Neural progenitor cell (in vitro differentiated cells): ENCODE results near the gene RHOBTB3. TPM values are rescaled to one million over a fixed set of nuclear protein-coding genes. Genes with fewer than 3 reads are reported as not detected.

Experiments used
- DNase-seq: peaks from one replicate; pipeline ENCODE4 v3.0.0-alpha.2; 2016; ENCODE audit warnings: low spot score
- H2AFZ ChIP-seq: fragments of 200-600 bp; sonication (generic); replicated peaks from 2 replicates; pipeline ENCODE4 v1.6.1; 2016; ENCODE audit warnings: antibody characterized with exemption
- H3F3A ChIP-seq: fragments of 200-600 bp; sonication (generic); 2 replicates; pipeline ENCODE4 v1.6.1; 2016; ENCODE audit warnings: antibody characterized with exemption, low read depth
- H3K27ac ChIP-seq: fragments of 200-600 bp; sonication (generic); 2 replicates; pipeline ENCODE4 v1.5.1; 2016; ENCODE audit warnings: mild to moderate bottlenecking
- H3K27me3 ChIP-seq: fragments of 200-600 bp; sonication (generic); 2 replicates; pipeline ENCODE4 v1.6.1; 2016; ENCODE audit warnings: mild to moderate bottlenecking, moderate library complexity
- H3K36me3 ChIP-seq: fragments of 200-600 bp; sonication (generic); 2 replicates; pipeline ENCODE4 v1.5.1; 2016
- H3K4me1 ChIP-seq: fragments of 200-600 bp; sonication (generic); 2 replicates; pipeline ENCODE4 v1.6.1; 2016; ENCODE audit warnings: mixed run types
- H3K4me2 ChIP-seq: fragments of 200-600 bp; sonication (generic); 2 replicates; pipeline ENCODE4 v1.6.1; 2016
- H3K4me3 ChIP-seq: fragments of 200-600 bp; sonication (generic); 2 replicates; pipeline ENCODE4 v1.5.1; 2016
- H3K79me2 ChIP-seq: fragments of 200-600 bp; sonication (generic); 2 replicates; pipeline ENCODE4 v1.6.1; 2016; ENCODE audit warnings: low read depth
- H3K9ac ChIP-seq: fragments of 200-600 bp; sonication (generic); 2 replicates; pipeline ENCODE4 v1.6.1; 2016
- H3K9me3 ChIP-seq: fragments of 200-600 bp; sonication (generic); 2 replicates; pipeline ENCODE4 v1.5.1; 2016; ENCODE audit warnings: low read depth
- H4K20me1 ChIP-seq: fragments of 200-600 bp; sonication (generic); 2 replicates; pipeline ENCODE4 v1.6.1; 2016; ENCODE audit warnings: low read depth
- H3K27ac Mint-ChIP-seq: 3 replicates; pipeline ENCODE4 v1.8.0; 2021; ENCODE audit warnings: mixed read lengths
- H3K27me3 Mint-ChIP-seq: 2 replicates; pipeline ENCODE4 v1.8.0; 2022; ENCODE audit warnings: low read depth, mild to moderate bottlenecking, inconsistent platforms, moderate library complexity, mixed read lengths; ENCODE audit not compliant: insufficient read depth
- H3K36me3 Mint-ChIP-seq: 3 replicates; pipeline ENCODE4 v1.8.0; 2021; ENCODE audit warnings: mixed read lengths
- H3K4me1 Mint-ChIP-seq: 3 replicates; pipeline ENCODE4 v1.8.0; 2021; ENCODE audit warnings: mixed read lengths
- H3K4me3 Mint-ChIP-seq: 3 replicates; pipeline ENCODE4 v1.8.0; 2021; ENCODE audit warnings: mild to moderate bottlenecking, moderate library complexity, mixed read lengths
- H3K9me3 Mint-ChIP-seq: 3 replicates; pipeline ENCODE4 v1.8.0; 2020; ENCODE audit warnings: mixed read lengths
- EZH2 ChIP-seq: fragments of 200-600 bp; sonication (generic); IDR thresholded peaks from 2 replicates; pipeline ENCODE4 v1.6.1; 2017; ENCODE audit warnings: antibody characterized with exemption, mild to moderate bottlenecking, moderate library complexity
- EZH2phosphoT487 ChIP-seq: fragments of 200-600 bp; sonication (generic); IDR thresholded peaks from 2 replicates; pipeline ENCODE4 v1.6.1; 2017; ENCODE audit warnings: antibody characterized with exemption
- total RNA-seq: library from RNA; depleted of rRNA; stranded (reverse); fragments of >200 nt; gene quantifications from 2 replicates; pipeline ENCODE4 v1.2.3, GENCODE V29; 2015; ENCODE audit warnings: low replicate concordance
- TF ChIP-seq, protein P1 (sequence below): fragments of 200-600 bp; sonication (generic); IDR thresholded peaks from 2 replicates; pipeline ENCODE4 v1.5.1; 2017; ENCODE audit warnings: antibody characterized with exemption, mild to moderate bottlenecking

RHOBTB3 gene
- total RNA-seq, 1 donor from 2014 or later, result 3.6 TPM

GRCh38 chr5:95738834-95739233 is 7.7 kb downstream of the RHOBTB3 start:
- Histone ChIP-seq H4K20me1 (no peaks in the 10 kb centered on the region), H3F3A (no peaks in the 10 kb centered on the region), H2AFZ (no peak overlapping the region), H3K27me3 (peaks cover 9% of the 10 kb centered on the region), H3K36me3 (no peaks in the 10 kb centered on the region), H3K27ac (no peak overlapping the region), H3K4me3 (no peak overlapping the region), H3K79me2 (no peaks in the 10 kb centered on the region), H3K9ac (no peak overlapping the region), H3K4me2 (no peak overlapping the region), H3K4me1 (no peaks in the 10 kb centered on the region), H3K9me3 (no peaks in the 10 kb centered on the region)
- TF ChIP-seq EZH2 (no peak), EZH2phosphoT487 (no peak)
- TF ChIP-seq, protein P1, sequence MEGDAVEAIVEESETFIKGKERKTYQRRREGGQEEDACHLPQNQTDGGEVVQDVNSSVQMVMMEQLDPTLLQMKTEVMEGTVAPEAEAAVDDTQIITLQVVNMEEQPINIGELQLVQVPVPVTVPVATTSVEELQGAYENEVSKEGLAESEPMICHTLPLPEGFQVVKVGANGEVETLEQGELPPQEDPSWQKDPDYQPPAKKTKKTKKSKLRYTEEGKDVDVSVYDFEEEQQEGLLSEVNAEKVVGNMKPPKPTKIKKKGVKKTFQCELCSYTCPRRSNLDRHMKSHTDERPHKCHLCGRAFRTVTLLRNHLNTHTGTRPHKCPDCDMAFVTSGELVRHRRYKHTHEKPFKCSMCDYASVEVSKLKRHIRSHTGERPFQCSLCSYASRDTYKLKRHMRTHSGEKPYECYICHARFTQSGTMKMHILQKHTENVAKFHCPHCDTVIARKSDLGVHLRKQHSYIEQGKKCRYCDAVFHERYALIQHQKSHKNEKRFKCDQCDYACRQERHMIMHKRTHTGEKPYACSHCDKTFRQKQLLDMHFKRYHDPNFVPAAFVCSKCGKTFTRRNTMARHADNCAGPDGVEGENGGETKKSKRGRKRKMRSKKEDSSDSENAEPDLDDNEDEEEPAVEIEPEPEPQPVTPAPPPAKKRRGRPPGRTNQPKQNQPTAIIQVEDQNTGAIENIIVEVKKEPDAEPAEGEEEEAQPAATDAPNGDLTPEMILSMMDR, result no peak
- peak overlapping the region; percentile 22 for H3K27ac Mint-ChIP-seq
- H3K4me1 Mint-ChIP-seq, result no peaks in the 10 kb centered on the region
- H3K4me3 Mint-ChIP-seq, result no peak overlapping the region
- peaks cover 11% of the 10 kb centered on the region for H3K36me3 Mint-ChIP-seq
- H3K9me3 Mint-ChIP-seq, result no peaks in the 10 kb centered on the region
- DNase-seq, result no peak
- no peaks in the 10 kb centered on the region for H3K27me3 Mint-ChIP-seq

DNA sequence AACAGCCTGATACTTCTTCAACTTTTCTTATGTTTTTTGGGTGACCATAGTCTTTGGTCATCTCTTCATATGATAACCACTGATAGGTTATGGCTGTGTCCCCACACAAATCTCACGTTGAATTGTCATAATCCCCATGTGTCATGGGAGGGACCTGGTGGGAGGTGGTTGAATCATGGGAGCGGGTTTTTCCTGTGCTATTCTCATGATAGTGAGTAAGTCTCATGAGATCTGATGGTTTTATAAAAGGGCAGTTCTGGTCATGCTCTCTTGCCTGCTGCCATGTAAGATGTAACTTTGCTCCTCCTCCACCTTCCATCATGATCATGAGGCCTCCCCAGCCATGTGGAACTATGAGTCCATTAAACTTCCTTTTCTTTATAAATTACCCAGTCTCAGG is 8.7 kb downstream of the RHOBTB3 start:
- no peak overlapping the region for H3K27ac Mint-ChIP-seq

DNA sequence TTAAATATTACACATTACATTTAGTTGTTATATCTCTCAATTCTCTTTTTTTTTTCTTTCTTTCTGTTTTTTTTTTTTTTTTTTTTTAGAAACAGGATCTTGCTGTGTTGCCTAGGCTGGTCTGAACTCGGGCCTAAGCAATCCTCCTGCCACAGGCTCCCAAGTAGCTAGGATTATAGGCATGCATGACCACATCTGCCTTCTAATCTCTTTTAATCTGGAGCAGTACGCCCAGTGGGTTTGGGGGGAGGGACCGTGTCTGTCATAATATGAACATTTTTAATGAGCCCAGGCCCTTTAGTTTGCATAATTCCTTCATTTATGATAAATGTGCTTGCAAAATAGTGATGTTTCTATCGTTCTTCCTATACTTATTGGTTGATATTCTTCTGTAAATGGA is 10.3 kb downstream of the RHOBTB3 start:
- no peak overlapping the region for H3K4me3 Mint-ChIP-seq
- DNase-seq, result no peak
- no peaks in the 10 kb centered on the region for H3K27me3 Mint-ChIP-seq
- TF ChIP-seq, protein P1, result no peak
- Histone ChIP-seq H3K4me2 (no peak overlapping the region), H3K9me3 (no peaks in the 10 kb centered on the region), H3K27ac (no peak overlapping the region), H3K4me3 (no peak overlapping the region), H3K27me3 (no peaks in the 10 kb centered on the region), H3K79me2 (no peaks in the 10 kb centered on the region), H3K4me1 (no peaks in the 10 kb centered on the region), H3K9ac (no peak overlapping the region), H2AFZ (no peak overlapping the region), H3F3A (no peaks in the 10 kb centered on the region), H3K36me3 (no peaks in the 10 kb centered on the region), H4K20me1 (no peaks in the 10 kb centered on the region)
- no peak overlapping the region for H3K27ac Mint-ChIP-seq
- H3K4me1 Mint-ChIP-seq, result no peaks in the 10 kb centered on the region
- H3K9me3 Mint-ChIP-seq, result no peaks in the 10 kb centered on the region
- H3K36me3 Mint-ChIP-seq, result peaks cover 11% of the 10 kb centered on the region

More for the DNA sequence above, 8.7 kb downstream of the RHOBTB3 start:
- H3K4me1 ChIP-seq, result no peaks in the 10 kb centered on the region
- TF ChIP-seq EZH2 (no peak), EZH2phosphoT487 (no peak)
- TF ChIP-seq, protein P1, result no peak
- H3K27me3 Mint-ChIP-seq, result no peaks in the 10 kb centered on the region
- H3K4me2 ChIP-seq, result no peak overlapping the region
- no peaks in the 10 kb centered on the region for H3F3A ChIP-seq
- H3K27me3 ChIP-seq, result no peaks in the 10 kb centered on the region
- no peaks in the 10 kb centered on the region for H3K36me3 ChIP-seq
- DNase-seq, result no peak
- H3K9me3 ChIP-seq, result no peaks in the 10 kb centered on the region
- H3K79me2 ChIP-seq, result no peaks in the 10 kb centered on the region
- no peak overlapping the region for H3K27ac ChIP-seq
- no peaks in the 10 kb centered on the region for H4K20me1 ChIP-seq
- no peaks in the 10 kb centered on the region for H3K4me1 Mint-ChIP-seq
- no peak overlapping the region for H3K4me3 ChIP-seq
- no peaks in the 10 kb centered on the region for H3K9me3 Mint-ChIP-seq
- no peak overlapping the region for H3K4me3 Mint-ChIP-seq
- peaks cover 11% of the 10 kb centered on the region for H3K36me3 Mint-ChIP-seq
- no peak overlapping the region for H3K9ac ChIP-seq
- H2AFZ ChIP-seq, result no peak overlapping the region
